LNCAP (cell line): ENCODE measurements around the gene WDPCP.
A peak's percentile ranks its signal among the peaks of the same experiment; 100 is the strongest.

Experiments used
- CTCF ChIP-seq: fragments of 450-650 bp; IDR thresholded peaks from 2 replicates; pipeline ENCODE4 v1.5.1; 2017; ENCODE audit warnings: mild to moderate bottlenecking

Gene WDPCP

GRCh38 chr2:63562751-63563150, 25.5 kb downstream of the WDPCP start:
- TF ChIP-seq CTCF: no peak

- TF ChIP-seq CTCF: no peak
These were observed 32.3 kb downstream of the WDPCP start for GRCh38 chr2:63555931-63556330.

- TF ChIP-seq CTCF: no peak
These were observed 33.0 kb downstream of the WDPCP start for GRCh38 chr2:63555299-63555698.

GRCh38 chr2:63553049-63553448, 35.2 kb downstream of the WDPCP start:
- TF ChIP-seq CTCF: no peak

GRCh38 chr2:63545023-63545422, 43.3 kb downstream of the WDPCP start:
- no peak for TF ChIP-seq CTCF

GRCh38 chr2:63544017-63544627, 44.2 kb downstream of the WDPCP start:
- TF ChIP-seq CTCF: peak; percentile 48

GRCh38 chr2:63539416-63540162, 48.7 kb downstream of the WDPCP start:
- no peak for TF ChIP-seq CTCF
